GM10266 (cell line): ENCODE data around the gene SLCO2A1.

Source experiments
- DNase-seq: peaks from one replicate; pipeline ENCODE4 v3.0.0; 2012; ENCODE audit errors: extremely low spot score
- TF ChIP-seq, protein P1 (sequence below): IDR thresholded peaks from 2 replicates; pipeline ENCODE4 v1.5.1; 2012; ENCODE audit warnings: mild to moderate bottlenecking, low read depth; ENCODE audit not compliant: control insufficient read depth, insufficient read depth; ENCODE audit errors: missing control alignments

The SLCO2A1 gene

DNA sequence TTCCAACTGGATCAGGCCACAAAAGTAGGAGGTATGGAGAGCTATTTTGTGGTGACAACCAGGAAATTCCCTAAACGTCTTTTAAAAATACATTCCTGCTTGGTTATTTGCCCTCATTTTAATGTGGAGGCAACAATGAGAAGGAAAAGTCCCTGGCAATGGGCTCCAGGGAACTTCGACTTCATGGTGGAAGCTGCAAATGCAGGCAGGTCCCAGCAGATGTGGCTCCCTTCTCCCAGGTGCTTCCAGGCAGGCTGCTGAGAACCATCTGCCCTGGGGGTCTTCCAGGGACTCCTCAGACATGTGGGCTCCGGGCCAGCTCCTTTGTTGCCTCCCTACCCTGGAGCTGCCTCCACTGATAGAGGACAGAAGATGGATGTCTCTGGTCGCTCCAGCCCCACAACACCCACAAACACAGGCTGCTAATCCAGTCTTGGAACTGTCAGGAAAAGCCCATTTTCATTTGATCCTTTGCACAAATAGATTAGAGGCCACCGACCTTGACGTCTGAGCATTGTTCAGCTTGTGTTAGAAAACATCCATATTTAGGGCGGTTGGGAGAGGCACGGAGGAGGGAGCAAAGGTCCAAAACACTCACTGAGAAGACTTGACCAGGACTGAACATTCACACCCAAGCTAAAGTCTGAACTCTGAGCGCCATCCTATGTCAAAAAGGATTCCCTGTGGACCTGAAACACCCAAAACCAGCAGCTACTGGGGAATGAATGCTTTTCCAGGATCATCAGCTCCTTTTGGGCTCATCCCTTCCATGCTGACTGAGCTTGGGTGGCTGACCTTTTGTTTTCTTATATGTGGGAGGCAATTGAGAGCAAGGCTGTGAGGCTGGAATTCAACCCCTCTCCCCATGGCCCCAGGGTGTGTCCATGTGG lies 30.2 kb upstream of the SLCO2A1 start:
- no peak for DNase-seq
- TF ChIP-seq, protein P1, sequence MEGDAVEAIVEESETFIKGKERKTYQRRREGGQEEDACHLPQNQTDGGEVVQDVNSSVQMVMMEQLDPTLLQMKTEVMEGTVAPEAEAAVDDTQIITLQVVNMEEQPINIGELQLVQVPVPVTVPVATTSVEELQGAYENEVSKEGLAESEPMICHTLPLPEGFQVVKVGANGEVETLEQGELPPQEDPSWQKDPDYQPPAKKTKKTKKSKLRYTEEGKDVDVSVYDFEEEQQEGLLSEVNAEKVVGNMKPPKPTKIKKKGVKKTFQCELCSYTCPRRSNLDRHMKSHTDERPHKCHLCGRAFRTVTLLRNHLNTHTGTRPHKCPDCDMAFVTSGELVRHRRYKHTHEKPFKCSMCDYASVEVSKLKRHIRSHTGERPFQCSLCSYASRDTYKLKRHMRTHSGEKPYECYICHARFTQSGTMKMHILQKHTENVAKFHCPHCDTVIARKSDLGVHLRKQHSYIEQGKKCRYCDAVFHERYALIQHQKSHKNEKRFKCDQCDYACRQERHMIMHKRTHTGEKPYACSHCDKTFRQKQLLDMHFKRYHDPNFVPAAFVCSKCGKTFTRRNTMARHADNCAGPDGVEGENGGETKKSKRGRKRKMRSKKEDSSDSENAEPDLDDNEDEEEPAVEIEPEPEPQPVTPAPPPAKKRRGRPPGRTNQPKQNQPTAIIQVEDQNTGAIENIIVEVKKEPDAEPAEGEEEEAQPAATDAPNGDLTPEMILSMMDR = no peak

DNA sequence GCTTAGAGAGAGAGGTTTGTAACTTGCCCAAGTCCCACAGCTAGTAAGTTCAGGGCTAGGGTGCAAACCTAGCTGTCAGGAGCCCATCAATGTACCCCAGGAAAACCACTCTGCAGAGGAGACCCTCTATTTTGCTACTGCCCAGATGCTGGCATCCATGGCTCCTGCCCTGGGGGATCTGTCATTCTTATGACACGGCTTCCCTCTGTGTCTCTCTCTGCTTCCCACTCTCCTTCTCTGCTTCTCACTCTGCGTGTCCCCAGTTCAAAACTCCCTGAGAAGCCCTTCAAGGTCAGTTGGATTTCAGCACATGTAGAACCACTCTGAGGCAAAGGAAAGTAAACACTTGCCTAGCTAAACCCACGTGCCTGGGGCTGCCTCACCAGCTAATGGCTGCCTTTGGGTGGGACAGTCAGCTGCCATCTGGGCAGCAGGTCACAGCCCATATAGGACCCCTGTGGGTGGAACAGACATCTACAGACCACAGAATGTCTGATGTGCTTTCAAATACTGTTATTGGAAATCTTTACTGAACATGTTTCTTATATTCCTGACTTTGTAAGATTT lies 29.4 kb upstream of the SLCO2A1 start:
- DNase-seq = no peak
- TF ChIP-seq, protein P1 = no peak

DNA sequence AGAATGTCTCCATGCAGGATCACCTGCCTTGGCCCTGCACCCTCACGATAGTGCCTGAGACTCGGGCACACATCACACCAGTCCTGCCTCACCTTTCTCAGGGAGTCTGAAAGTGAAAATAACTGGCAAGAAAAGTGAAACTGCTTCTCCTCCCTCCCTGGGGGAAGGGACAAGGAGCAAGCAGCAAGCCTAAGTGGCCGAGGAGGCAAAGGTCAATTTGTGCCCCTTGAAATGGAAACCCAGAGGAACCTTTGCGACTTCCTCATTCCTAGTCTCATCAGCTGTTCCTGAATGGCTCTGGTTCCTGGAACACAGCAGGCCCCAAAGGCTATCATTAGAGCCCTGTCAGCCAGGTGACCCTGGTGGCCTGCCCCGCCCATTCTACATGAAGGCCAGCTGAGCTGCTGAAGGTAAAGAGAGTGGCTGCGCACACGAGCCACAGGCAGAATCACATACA lies 28.0 kb upstream of the SLCO2A1 start:
- DNase-seq = no peak
- TF ChIP-seq, protein P1 = no peak

DNA sequence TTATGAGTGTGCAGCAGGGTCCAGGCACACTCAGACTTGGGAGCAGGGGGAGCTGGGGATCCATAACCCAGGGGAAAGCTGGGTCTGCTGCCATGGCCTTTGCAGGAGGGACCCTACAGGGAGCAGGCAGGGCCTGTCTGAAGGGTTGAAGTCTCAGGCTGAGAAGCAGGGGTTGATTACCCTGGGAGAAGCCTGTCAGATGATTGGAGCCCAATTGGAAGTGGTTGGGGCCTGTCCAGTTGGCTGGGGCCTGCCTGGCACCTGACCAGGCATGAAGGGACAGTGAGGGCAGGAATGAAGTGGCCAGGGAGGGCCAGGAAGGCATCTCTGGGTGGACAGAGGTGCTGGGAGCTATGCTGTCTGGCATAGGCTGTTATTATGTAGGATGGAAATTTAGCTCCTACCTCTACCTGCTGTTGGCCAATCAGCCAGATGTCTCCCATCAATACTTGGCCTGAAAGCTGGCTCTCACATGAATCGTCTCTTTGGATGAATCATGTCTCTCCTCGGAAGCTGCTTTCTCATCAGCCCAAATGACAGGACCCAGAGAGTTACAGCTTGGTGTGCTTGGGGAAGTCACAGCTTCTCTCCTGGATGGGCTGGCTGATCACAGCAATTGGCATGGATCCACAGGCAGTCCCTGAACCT lies 27.4 kb upstream of the SLCO2A1 start:
- no peak for DNase-seq
- TF ChIP-seq, protein P1 = no peak

DNA sequence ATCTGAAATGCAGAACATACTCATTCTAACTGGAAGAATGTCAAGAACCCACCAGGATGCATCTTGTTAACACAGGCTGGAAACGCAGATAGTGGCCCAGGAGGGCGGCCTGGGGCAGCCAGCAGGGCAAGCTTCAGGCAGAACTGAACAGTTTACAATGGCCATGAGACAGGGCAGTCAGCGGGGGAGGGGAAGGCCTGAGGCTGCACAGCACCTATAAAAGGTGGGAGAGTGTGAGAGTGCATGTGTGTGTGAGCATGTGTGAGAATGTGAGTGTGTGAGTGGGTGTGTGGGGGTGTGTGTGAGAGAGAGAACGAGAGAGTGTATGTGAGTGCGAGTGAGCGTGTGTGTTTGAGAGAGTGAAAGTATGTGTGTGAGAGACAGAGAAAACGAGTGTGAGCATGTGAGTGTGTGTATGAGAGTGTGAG lies 26.8 kb upstream of the SLCO2A1 start:
- TF ChIP-seq, protein P1 = no peak
- no peak for DNase-seq

DNA sequence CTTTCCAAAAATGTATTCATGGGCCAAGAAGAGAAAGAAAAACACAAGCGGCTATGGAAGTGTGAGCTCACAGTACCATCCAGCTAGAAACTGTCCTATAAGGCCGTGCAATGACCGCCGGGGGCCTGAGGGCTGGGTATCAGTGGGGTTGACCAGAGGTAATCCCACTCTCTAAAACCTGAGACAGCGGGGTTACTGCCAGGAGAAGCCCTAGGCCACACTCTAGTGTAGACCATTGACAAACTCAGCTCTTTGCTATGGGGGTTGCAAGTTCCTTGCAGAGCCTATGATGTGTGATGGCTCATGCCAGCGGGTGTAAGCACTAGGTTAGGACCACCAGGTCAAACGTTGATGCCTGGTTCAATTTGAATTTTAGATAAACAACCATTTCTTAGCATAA lies 25.9 kb upstream of the SLCO2A1 start:
- TF ChIP-seq, protein P1 = no peak
- no peak for DNase-seq
